Fibroblast of the aortic adventitia (primary cell): Measurements from ENCODE around the gene TACC2. TPM values are rescaled to one million over a fixed set of nuclear protein-coding genes. Genes with fewer than 3 reads are reported as not detected.

ENCODE experiments used
- DNase-seq: peaks from one replicate; pipeline ENCODE4 v3.0.0-alpha.2; 2010; ENCODE audit warnings: low read depth
- H3K4me3 ChIP-seq: 2 replicates; pipeline ENCODE4 v1.5.1; 2011; ENCODE audit warnings: low read depth, mild to moderate bottlenecking, control low read depth, low read length, moderate library complexity
- CTCF ChIP-seq: IDR thresholded peaks from 2 replicates; pipeline ENCODE4 v1.5.1; 2011; ENCODE audit warnings: mild to moderate bottlenecking, low read length, control low read depth, inconsistent platforms; ENCODE audit not compliant: insufficient read depth
- total RNA-seq: library from RNA; depleted of rRNA; stranded (reverse); fragments of >200 nt; gene quantifications from 2 replicates; pipeline ENCODE4 v1.2.3, GENCODE V29; 2012; ENCODE audit warnings: low replicate concordance

The TACC2 gene
- total RNA-seq, 1 donor: 9.2 TPM

DNA sequence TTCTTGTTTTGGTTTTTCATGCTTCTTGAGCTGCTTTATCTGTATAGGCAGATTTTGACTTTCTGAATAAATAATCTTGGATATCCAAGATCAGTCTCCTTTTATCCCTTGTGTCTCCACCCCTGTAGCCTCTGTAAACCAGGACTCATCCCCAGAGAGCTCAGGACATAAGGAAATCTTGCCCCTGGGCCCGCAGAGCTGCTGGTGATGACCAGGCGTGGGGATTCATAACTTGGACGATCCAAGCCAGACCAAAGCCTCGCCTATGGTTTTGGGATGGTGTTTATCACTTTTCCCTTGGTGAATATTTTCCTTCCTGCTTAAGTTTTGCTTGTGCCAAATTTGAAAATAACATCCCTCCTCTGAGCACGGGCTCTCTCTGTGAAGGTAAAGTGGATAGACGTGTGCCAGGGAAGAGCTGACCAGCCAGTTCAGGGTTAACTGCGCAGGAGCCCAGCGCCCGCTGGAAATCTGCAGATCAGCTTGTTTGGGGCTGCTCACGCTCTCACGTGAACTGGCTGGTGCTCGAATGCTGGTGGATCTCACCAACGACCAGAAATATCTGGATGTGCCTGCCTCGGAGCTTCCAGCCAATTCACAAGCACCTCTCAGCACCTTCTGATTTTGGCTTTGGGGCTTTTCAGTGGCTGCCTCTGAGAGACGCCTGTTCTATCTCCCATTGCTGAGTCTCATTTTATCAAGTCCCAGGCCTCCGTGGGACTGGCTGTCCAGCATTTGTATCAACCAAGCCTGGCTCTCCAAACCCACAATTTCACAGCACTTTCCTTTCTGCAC, 150.1 kb downstream of the TACC2 start:
- no peak overlapping the region for H3K4me3 ChIP-seq
- no peak for TF ChIP-seq CTCF
- no peak for DNase-seq

DNA sequence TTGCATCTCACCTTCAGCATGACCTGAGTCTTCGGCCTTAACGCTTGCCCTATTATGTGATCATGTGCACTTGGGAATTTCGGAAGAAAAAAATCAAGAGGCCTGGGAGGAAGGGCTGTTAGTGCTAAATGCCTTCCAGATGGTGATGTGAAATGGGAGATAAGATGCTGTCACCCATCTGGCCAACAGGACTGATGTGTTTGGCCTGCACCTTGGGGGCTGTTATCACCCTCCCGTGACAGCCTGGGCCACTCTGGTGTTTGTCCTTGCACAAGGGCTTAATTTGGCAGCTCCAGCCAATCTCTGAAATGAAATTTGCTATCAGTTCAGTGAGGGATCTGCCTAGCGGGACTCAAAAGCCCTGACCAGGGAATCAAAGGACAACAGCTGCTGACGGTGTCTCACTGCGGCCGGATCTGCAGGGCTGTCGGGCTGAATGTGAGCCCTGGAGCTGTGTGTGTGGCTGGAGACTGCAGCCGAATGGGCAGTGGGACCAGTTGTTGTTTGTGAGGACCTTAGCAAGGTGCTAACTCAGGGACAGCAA, 150.7 kb downstream of the TACC2 start:
- peak; percentile 72 for DNase-seq
- H3K4me3 ChIP-seq: no peak overlapping the region
- no peak for TF ChIP-seq CTCF

GRCh38 chr10:122140461-122140902, 151.5 kb downstream of the TACC2 start:
- TF ChIP-seq CTCF: no peak
- DNase-seq: peak; percentile 68
- H3K4me3 ChIP-seq: no peak overlapping the region

- H3K4me3 ChIP-seq: no peak overlapping the region
- TF ChIP-seq CTCF: peak; percentile 15
- peak; percentile 94 for DNase-seq
These were observed 152.1 kb downstream of the TACC2 start for GRCh38 chr10:122140941-122141623.

- no peak overlapping the region for H3K4me3 ChIP-seq
- DNase-seq: peak; percentile 76
- TF ChIP-seq CTCF: no peak
These were observed 153.1 kb downstream of the TACC2 start for GRCh38 chr10:122141821-122142640.

DNA sequence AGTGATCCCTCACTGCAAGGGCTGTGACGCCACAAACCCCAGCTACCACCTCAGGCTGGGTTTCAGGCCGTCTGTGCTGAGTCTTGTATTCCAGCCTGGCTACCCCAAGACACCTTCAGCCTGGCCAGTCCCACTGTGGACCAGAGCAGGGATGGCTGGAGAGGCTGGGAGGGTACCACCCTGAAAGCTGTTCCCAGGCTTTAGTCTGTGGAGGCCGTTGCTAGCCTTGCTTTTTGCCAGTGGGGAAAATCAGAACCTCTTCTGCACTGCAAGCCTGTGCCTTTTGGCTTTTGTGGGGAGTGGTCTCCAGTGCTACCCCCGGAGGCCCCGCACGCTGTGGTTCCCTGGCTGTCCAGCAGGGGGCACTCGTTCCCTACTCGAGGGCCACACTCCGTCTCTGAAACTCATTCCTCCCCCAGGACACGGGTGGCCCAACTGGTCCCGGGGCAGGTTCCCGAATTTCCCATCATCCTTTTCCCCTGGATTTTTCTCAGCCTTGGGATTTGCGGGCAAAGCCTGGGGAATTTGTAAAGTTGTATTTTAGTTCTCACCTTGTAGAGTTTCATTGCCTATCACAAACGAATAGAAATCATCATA, 153.8 kb downstream of the TACC2 start:
- no peak overlapping the region for H3K4me3 ChIP-seq
- no peak for DNase-seq
- TF ChIP-seq CTCF: peak; percentile 94
